ENCODE measurements around the gene SLC4A3. TPM values are rescaled to one million over a fixed set of nuclear protein-coding genes. Genes with fewer than 3 reads are reported as not detected.

SLC4A3 gene
- total and polyA plus RNA-seq, 2 of the 8 experiments (the other 6 are each of a cell fraction or from before 2014, with no cell fraction given), result 4.8 to 7.4 TPM

DNA sequence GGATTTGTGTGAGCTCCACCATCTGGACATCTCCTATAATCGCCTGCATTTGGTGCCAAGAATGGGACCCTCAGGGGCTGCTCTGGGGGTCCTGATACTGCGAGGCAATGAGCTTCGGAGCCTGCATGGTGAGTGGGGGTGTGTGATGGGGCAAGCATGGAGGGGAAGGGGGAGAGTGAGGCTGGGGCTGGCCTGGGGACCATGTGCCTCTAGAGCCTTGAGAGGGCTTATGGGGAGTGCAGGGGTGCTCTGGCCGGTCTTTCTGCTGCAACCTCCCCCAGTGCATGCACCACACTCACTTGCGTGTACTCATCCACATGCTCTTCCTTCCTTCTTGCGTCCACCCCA is 21.8 kb upstream of the SLC4A3 start:
- Histone ChIP-seq H2AFZ (ENCODE audit: low read length) (no peak overlapping the region), H3K79me1 (ENCODE audit: low read depth, low read length) (no peaks in the 10 kb centered on the region), H3K23ac (ENCODE audit: insufficient read length) (no peak overlapping the region), H2BK120ac (replicated peaks; ENCODE audit: low read depth, low read length) (no peak overlapping the region), H3K9me3 (ENCODE audit: insufficient read depth in 2 of 2, low read depth in 1 of 2, low read length in 1 of 2) (no peaks in the 10 kb centered on the region), H2BK20ac (ENCODE audit: low read length) (no peak overlapping the region), H4K8ac (ENCODE audit: extremely low read depth, insufficient read depth, low read length) (no peak overlapping the region), H3K4me2 (ENCODE audit: insufficient read depth in 1 of 2, low read depth in 2 of 2, low read length in 2 of 2) (no peak overlapping the region), H2BK12ac (ENCODE audit: low read depth, low read length) (no peak overlapping the region), H4K91ac (replicated peaks; ENCODE audit: insufficient read length, low read length) (no peak overlapping the region), H3K23me2 (ENCODE audit: low read depth, low read length) (no peaks in the 10 kb centered on the region), H3K27ac (ENCODE audit: low read depth, low read length) (no peak overlapping the region), H3K4me1 (replicated peaks in 1 of 4; ENCODE audit: control insufficient read depth in 3 of 4, insufficient read depth in 4 of 4, low read length in 3 of 4) (no peaks in the 10 kb centered on the region; a peak in 1 of 7 replicates), H3K14ac (ENCODE audit: insufficient read length) (no peak overlapping the region), H2BK5ac (ENCODE audit: low read depth, low read length) (no peak overlapping the region), H3K4ac (replicated peaks; ENCODE audit: insufficient read length, low read depth, low read length) (no peak overlapping the region), H3K36me3 (ENCODE audit: control insufficient read depth in 2 of 4, insufficient read depth in 4 of 4, low read length in 3 of 4) (peaks cover 0 to 15% (median 2%) of the 10 kb centered on the region in 4 experiments; a peak in 5 of 8 replicates), H3K56ac (replicated peaks; ENCODE audit: insufficient read length, low read depth, low read length) (no peak overlapping the region), H2AK5ac (ENCODE audit: low read depth, low read length) (no peak overlapping the region), H3K79me2 (ENCODE audit: control insufficient read depth in 1 of 2, insufficient read depth in 2 of 2, low read length in 2 of 2) (no peaks in the 10 kb centered on the region), H2BK15ac (ENCODE audit: low read length) (no peak overlapping the region), H4K20me1 (replicated peaks in 1 of 2; ENCODE audit: control insufficient read depth in 1 of 2, insufficient read depth in 2 of 2, low read length in 2 of 2) (peaks cover 0 to 2% of the 10 kb centered on the region in 2 experiments), H3K18ac (ENCODE audit: extremely low read depth, low read length) (no peak overlapping the region), H3K9ac (replicated peaks in 1 of 4; ENCODE audit: extremely low read depth in 1 of 4, low read depth in 3 of 4, low read length in 3 of 4) (no peak overlapping the region), H3K4me3 (ENCODE audit: extremely low read depth in 1 of 4, insufficient read depth in 2 of 4, low read depth in 3 of 4, low read length in 4 of 4) (no peak overlapping the region), H4K5ac (ENCODE audit: insufficient read length, low read depth, low read length) (no peak overlapping the region), H3K27me3 (replicated peaks in 1 of 4; ENCODE audit: control insufficient read depth in 3 of 4, extremely low read depth in 1 of 4, insufficient read depth in 3 of 4, low read length in 3 of 4) (no peaks in the 10 kb centered on the region)
- POLR2A ChIA-PET (ENCODE audit: partially characterized antibody), result interaction anchor here (1.0 kb wide), 1 partner anchor 8 kb away, joined by 3 read pairs; no protein-coding TSS in a partner anchor
- DNase-seq (ENCODE audit: low read depth in 1 of 2, low spot score in 2 of 2) (no peak), FAIRE-seq (no peak)
- CTCF ChIA-PET (ENCODE audit: partially characterized antibody), result interaction anchor here (0.6 to 7.1 kb wide), 15 partner anchors 10 to 148 kb away, joined by 3 to 54 read pairs (median 3); partner anchors contain the start of genes CHPF and TMEM198
- TF ChIP-seq CHD1 (IDR thresholded peaks at IDR 0.05; ENCODE audit: low read depth, low read length) (no peak), RAD21 (IDR thresholded peaks at IDR 0.05 in 1 of 2, conservative IDR thresholded peaks at IDR 0.05 in 1 of 2; ENCODE audit: low read depth in 2 of 2, low read length in 2 of 2) (0 out of 4 replicates have a peak, but pooled peaks of 1 of the 2 experiments have one; percentile 3)
- WGBS, 2 experiments (ENCODE audit: extremely low coverage in 1 of 2, insufficient coverage in 1 of 2, insufficient read length in 1 of 2, insufficient replicate concordance in 2 of 2, low coverage in 1 of 2, low lambda C conversion rate in 2 of 2, missing lambda C conversion rate in 1 of 2), result 91% methylated on average over 6 of the region's 6 CpGs; no CpG with 5 or more reads in 1 of the 2 experiments
